HepG2 (cell line): ENCODE measurements around the gene PTPRM. TPM values are rescaled to one million over a fixed set of nuclear protein-coding genes. Genes with fewer than 3 reads are reported as not detected.

ENCODE experiments used
- ARID2 ChIP-seq: sonication (generic); formaldehyde crosslinking; IDR thresholded peaks from 2 replicates; pipeline ENCODE4 v1.8.1; 2022; ENCODE audit warnings: mild to moderate bottlenecking, missing genetic modification reagents, borderline replicate concordance
- GATA4 ChIP-seq: sonication (generic); IDR thresholded peaks from 2 replicates; pipeline ENCODE4 v1.6.1; 2016; ENCODE audit warnings: antibody characterized with exemption, low read depth, borderline replicate concordance
- GATAD1 ChIP-seq: IDR thresholded peaks from 2 replicates; pipeline ENCODE4 v1.6.1; 2016; ENCODE audit warnings: missing genetic modification reagents, missing compliant biosample characterization
- GLI4 ChIP-seq: sonication (generic); formaldehyde crosslinking; IDR thresholded peaks from 2 replicates; pipeline ENCODE4 v1.5.1; 2020; ENCODE audit warnings: missing genetic modification reagents, mild to moderate bottlenecking, moderate library complexity, borderline replicate concordance
- HNF4G ChIP-seq, 2 experiments: sonication (generic) in 1 of 2; formaldehyde crosslinking in 1 of 2; IDR thresholded peaks; 2 replicates each; pipeline versions ENCODE4 v1.4.0 to v1.6.1; 2011 to 2020; ENCODE audit warnings: borderline replicate concordance in 2 of 2, low read depth in 2 of 2, mild to moderate bottlenecking in 2 of 2, low read length in 1 of 2, missing genetic modification reagents in 1 of 2, moderate library complexity in 1 of 2
- JUNB ChIP-seq: sonication (generic); formaldehyde crosslinking; IDR thresholded peaks from 2 replicates; pipeline ENCODE4 v1.8.0; 2022; ENCODE audit warnings: missing genetic modification reagents, mild to moderate bottlenecking, borderline replicate concordance
- KAT2B ChIP-seq: fragments of 150-350 bp; IDR thresholded peaks from 2 replicates; pipeline ENCODE4 v1.6.1; 2014; ENCODE audit warnings: low read depth, low read length, borderline replicate concordance
- KDM2A ChIP-seq: sonication (generic); formaldehyde crosslinking; IDR thresholded peaks from 2 replicates; pipeline ENCODE4 v1.4.0; 2020; ENCODE audit warnings: low read depth, missing genetic modification reagents, borderline replicate concordance
- MBNL3 ChIP-seq: fragments of 250-450 bp; sonication (Bioruptor Pico); conservative IDR thresholded peaks from 2 replicates; pipeline ENCODE4 v1.8.0; 2022; ENCODE audit warnings: mild to moderate bottlenecking, inconsistent platforms
- NFYB ChIP-seq: sonication (generic); formaldehyde crosslinking; IDR thresholded peaks from 2 replicates; pipeline ENCODE4 v1.4.0; 2020; ENCODE audit warnings: missing genetic modification reagents
- RFX5 ChIP-seq: IDR thresholded peaks from 2 replicates; pipeline ENCODE4 v1.6.1; 2011; ENCODE audit warnings: low read depth, low read length, improper control_type of control experiment
- TCF7L2 ChIP-seq: IDR thresholded peaks from 2 replicates; pipeline ENCODE4 v1.6.1; 2011; ENCODE audit warnings: mild to moderate bottlenecking, low read depth, low read length, moderate library complexity
- THAP11 ChIP-seq: IDR thresholded peaks from 2 replicates; pipeline ENCODE4 v1.6.1; 2016; ENCODE audit warnings: missing biosample characterization, missing genetic modification reagents
- ZBTB3 ChIP-seq: sonication (generic); formaldehyde crosslinking; IDR thresholded peaks from 2 replicates; pipeline ENCODE4 v1.4.0; 2020; ENCODE audit warnings: low read depth, mild to moderate bottlenecking, moderate library complexity, missing genetic modification reagents, borderline replicate concordance
- ZC3H13 ChIP-seq: sonication (generic); formaldehyde crosslinking; IDR thresholded peaks from 2 replicates; pipeline ENCODE4 v1.8.1; 2023; ENCODE audit warnings: mild to moderate bottlenecking, missing genetic modification reagents, moderate library complexity
- ZNF451 ChIP-seq: sonication (generic); formaldehyde crosslinking; IDR thresholded peaks from 2 replicates; pipeline ENCODE4 v1.5.0; 2020; ENCODE audit warnings: mild to moderate bottlenecking, missing genetic modification reagents
- ZNF557 ChIP-seq: sonication (generic); formaldehyde crosslinking; IDR thresholded peaks from 2 replicates; pipeline ENCODE4 v1.4.0; 2020; ENCODE audit warnings: missing genetic modification reagents
- ZNF572 ChIP-seq: sonication (generic); formaldehyde crosslinking; IDR thresholded peaks from 2 replicates; pipeline ENCODE4 v1.5.1; 2020; ENCODE audit warnings: mild to moderate bottlenecking, missing genetic modification reagents
- ZNF792 ChIP-seq: IDR thresholded peaks from 2 replicates; pipeline ENCODE4 v1.6.1; 2016
- ZNF839 ChIP-seq: sonication (generic); formaldehyde crosslinking; IDR thresholded peaks from 2 replicates; pipeline ENCODE4 v1.4.0; 2020; ENCODE audit warnings: missing genetic modification reagents, mild to moderate bottlenecking, borderline replicate concordance
- ZSCAN29 ChIP-seq: sonication (generic); formaldehyde crosslinking; conservative IDR thresholded peaks from 2 replicates; pipeline ENCODE4 v1.4.0; 2020; ENCODE audit warnings: mild to moderate bottlenecking, missing genetic modification reagents
- polyA plus RNA-seq, 8 experiments: library from polyadenylated mRNA; depleted of rRNA in 3 of 8; stranded (reverse) in 7 of 8; unstranded in 1 of 8; fragments of >200 nt; fragmentation: Illumina TruSeq in 4 of 8; extraction: Trizol in 4 of 8; gene quantifications; 2 replicates each; pipeline versions ENCODE4 v1.2.1 to v1.2.3, GENCODE V29; 2011 to 2016; ENCODE audit warnings: low read depth in 4 of 8, missing spikeins in 1 of 8, mixed read lengths in 1 of 8; ENCODE audit not compliant: insufficient read depth in 1 of 8
- total RNA-seq, 5 experiments: library from RNA; depleted of rRNA; stranded (reverse); fragments of >200 nt; fragmentation: Illumina TruSeq; extraction: Trizol; gene quantifications; 2 replicates each; pipeline ENCODE4 v1.2.3, GENCODE V29; 2016; ENCODE audit warnings: low read depth in 1 of 5
- TF ChIP-seq, protein P1 (sequence below): sonication (generic); formaldehyde crosslinking; IDR thresholded peaks from 2 replicates; pipeline ENCODE4 v1.4.0; 2020; ENCODE audit warnings: missing genetic modification reagents
- TF ChIP-seq, protein P2 (sequence below): sonication (generic); formaldehyde crosslinking; IDR thresholded peaks from 2 replicates; pipeline ENCODE4 v1.5.0; 2020; ENCODE audit warnings: mild to moderate bottlenecking, missing genetic modification reagents, borderline replicate concordance
- TF ChIP-seq, protein P3 (sequence below): sonication (generic); formaldehyde crosslinking; IDR thresholded peaks from 2 replicates; pipeline ENCODE4 v1.4.0; 2020; ENCODE audit warnings: missing genetic modification reagents, borderline replicate concordance
- TF ChIP-seq, protein P4 (sequence below): IDR thresholded peaks from 2 replicates; pipeline ENCODE4 v1.6.1; 2016; ENCODE audit warnings: low read depth

Gene PTPRM
- total and polyA plus RNA-seq, 2 of the 13 experiments (the other 11 are each of a cell fraction or from before 2014, with no cell fraction given), result 12.6 to 108 TPM

DNA sequence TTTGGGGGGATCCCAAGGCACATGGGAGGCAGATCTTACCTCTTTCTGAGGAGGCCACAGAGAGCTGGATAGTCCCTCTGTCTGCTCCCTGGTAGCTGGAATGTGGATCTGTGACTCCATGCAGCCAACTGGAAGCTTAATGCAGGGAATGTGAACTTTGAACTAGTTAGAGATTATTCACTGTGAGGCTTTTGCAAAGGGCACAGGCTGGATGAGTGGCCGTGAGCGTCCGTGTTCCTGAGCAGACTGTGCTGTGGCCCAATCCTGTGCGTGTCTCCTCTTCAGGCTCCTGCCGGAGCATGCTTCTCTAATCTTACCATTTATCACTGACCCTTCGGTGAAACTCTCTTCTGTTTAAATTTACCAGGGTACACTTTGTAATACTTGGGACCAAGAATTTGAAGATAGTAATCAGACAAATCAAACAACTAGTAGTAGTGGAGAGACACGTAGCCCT lies 187.6 kb downstream of the PTPRM start (continued):
- TF ChIP-seq, protein P1, sequence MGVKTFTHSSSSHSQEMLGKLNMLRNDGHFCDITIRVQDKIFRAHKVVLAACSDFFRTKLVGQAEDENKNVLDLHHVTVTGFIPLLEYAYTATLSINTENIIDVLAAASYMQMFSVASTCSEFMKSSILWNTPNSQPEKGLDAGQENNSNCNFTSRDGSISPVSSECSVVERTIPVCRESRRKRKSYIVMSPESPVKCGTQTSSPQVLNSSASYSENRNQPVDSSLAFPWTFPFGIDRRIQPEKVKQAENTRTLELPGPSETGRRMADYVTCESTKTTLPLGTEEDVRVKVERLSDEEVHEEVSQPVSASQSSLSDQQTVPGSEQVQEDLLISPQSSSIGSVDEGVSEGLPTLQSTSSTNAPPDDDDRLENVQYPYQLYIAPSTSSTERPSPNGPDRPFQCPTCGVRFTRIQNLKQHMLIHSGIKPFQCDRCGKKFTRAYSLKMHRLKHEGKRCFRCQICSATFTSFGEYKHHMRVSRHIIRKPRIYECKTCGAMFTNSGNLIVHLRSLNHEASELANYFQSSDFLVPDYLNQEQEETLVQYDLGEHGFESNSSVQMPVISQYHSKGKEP (CRISPR knock-in tag), result no peak
- no peak for TF ChIP-seq RFX5
- TF ChIP-seq, protein P2, sequence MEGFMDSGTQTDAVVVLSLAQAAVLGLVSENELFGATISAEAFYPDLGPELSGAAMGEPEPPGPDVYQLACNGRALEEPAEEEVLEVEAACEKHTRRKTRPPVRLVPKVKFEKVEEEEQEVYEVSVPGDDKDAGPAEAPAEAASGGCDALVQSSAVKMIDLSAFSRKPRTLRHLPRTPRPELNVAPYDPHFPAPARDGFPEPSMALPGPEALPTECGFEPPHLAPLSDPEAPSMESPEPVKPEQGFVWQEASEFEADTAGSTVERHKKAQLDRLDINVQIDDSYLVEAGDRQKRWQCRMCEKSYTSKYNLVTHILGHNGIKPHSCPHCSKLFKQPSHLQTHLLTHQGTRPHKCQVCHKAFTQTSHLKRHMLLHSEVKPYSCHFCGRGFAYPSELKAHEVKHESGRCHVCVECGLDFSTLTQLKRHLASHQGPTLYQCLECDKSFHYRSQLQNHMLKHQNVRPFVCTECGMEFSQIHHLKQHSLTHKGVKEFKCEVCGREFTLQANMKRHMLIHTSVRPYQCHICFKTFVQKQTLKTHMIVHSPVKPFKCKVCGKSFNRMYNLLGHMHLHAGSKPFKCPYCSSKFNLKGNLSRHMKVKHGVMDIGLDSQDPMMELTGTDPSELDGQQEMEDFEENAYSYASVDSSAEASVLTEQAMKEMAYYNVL (CRISPR knock-in tag), result peak; percentile 67; the same call in 1 of the 2 replicates
- TF ChIP-seq HNF4G (IDR thresholded peaks at IDR 0.05; ENCODE audit: borderline replicate concordance, low read depth, low read length), result peak; percentile 74
- peak; percentile 88; the same call in 1 of the 2 replicates for TF ChIP-seq HNF4G (CRISPR knock-in tag; IDR thresholded peaks at IDR 0.05; ENCODE audit: borderline replicate concordance, low read depth)
- no peak for TF ChIP-seq THAP11
- no peak for TF ChIP-seq GLI4 (CRISPR knock-in tag)
- TF ChIP-seq ZNF557 (CRISPR knock-in tag), result no peak
- no peak for TF ChIP-seq TCF7L2
- peak; percentile 74; the same call in 1 of the 2 replicates for TF ChIP-seq ZNF792 (CRISPR knock-in tag)
- no peak for TF ChIP-seq ZNF572
- 0 out of 2 replicates have a peak, but pooled peaks have one; percentile 16 for TF ChIP-seq GATAD1 (CRISPR knock-in tag)
- TF ChIP-seq, protein P3, sequence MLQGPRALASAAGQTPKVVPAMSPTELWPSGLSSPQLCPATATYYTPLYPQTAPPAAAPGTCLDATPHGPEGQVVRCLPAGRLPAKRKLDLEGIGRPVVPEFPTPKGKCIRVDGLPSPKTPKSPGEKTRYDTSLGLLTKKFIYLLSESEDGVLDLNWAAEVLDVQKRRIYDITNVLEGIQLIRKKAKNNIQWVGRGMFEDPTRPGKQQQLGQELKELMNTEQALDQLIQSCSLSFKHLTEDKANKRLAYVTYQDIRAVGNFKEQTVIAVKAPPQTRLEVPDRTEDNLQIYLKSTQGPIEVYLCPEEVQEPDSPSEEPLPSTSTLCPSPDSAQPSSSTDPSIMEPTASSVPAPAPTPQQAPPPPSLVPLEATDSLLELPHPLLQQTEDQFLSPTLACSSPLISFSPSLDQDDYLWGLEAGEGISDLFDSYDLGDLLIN (CRISPR knock-in tag), result no peak
- no peak for TF ChIP-seq MBNL3 (CRISPR knock-in tag)
- TF ChIP-seq JUNB (CRISPR knock-in tag), result 0 out of 2 replicates have a peak, but pooled peaks have one; percentile 17
- TF ChIP-seq, protein P4, sequence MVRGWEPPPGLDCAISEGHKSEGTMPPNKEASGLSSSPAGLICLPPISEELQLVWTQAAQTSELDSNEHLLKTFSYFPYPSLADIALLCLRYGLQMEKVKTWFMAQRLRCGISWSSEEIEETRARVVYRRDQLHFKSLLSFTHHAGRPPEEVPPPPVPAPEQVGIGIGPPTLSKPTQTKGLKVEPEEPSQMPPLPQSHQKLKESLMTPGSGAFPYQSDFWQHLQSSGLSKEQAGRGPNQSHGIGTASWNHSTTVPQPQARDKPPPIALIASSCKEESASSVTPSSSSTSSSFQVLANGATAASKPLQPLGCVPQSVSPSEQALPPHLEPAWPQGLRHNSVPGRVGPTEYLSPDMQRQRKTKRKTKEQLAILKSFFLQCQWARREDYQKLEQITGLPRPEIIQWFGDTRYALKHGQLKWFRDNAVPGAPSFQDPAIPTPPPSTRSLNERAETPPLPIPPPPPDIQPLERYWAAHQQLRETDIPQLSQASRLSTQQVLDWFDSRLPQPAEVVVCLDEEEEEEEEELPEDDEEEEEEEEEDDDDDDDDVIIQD (CRISPR knock-in tag), result peak; percentile 61
- 0 out of 2 replicates have a peak, but pooled peaks have one; percentile 36 for TF ChIP-seq ZSCAN29 (CRISPR knock-in tag)
- no peak; the same call in 1 of the 2 replicates for TF ChIP-seq ARID2 (CRISPR knock-in tag)
- TF ChIP-seq NFYB (CRISPR knock-in tag), result no peak
- TF ChIP-seq ZC3H13 (CRISPR knock-in tag), result 0 out of 2 replicates have a peak, but pooled peaks have one; percentile 41
- TF ChIP-seq KAT2B, result no peak
- TF ChIP-seq KDM2A (CRISPR knock-in tag), result peak; percentile 25; the same call in 1 of the 2 replicates
- TF ChIP-seq ZNF451 (CRISPR knock-in tag), result 0 out of 2 replicates have a peak, but pooled peaks have one; percentile 30
- peak; percentile 76; the same call in 1 of the 2 replicates for TF ChIP-seq GATA4
- TF ChIP-seq ZNF839 (CRISPR knock-in tag), result no peak
- no peak for TF ChIP-seq ZBTB3 (CRISPR knock-in tag)
